Neural progenitor cell (in vitro differentiated cells): Measurements from ENCODE around the gene HINT1.

Source experiments
- EZH2 ChIP-seq: fragments of 200-600 bp; sonication (generic); IDR thresholded peaks from 2 replicates; pipeline ENCODE4 v1.6.1; 2017; ENCODE audit warnings: antibody characterized with exemption, mild to moderate bottlenecking, moderate library complexity
- EZH2phosphoT487 ChIP-seq: fragments of 200-600 bp; sonication (generic); IDR thresholded peaks from 2 replicates; pipeline ENCODE4 v1.6.1; 2017; ENCODE audit warnings: antibody characterized with exemption
- TF ChIP-seq, protein P1 (sequence below): fragments of 200-600 bp; sonication (generic); IDR thresholded peaks from 2 replicates; pipeline ENCODE4 v1.5.1; 2017; ENCODE audit warnings: antibody characterized with exemption, mild to moderate bottlenecking

DNA sequence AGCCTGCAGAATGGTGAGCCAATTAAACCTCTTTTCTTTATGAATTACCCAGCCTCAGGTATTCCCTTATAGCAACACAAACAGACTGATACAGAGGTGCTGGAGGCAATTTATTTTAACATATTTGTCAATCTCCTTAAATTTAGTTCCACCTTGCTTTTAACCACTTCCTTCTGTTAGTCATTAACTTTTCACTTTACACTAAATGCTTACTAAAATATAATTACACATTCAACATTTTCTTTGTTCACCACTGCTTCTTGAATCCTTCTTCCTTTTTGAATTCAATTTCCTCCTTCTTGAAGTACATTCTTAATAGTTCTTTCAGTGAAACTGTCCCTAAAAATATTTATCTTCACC lies 45.1 kb upstream of the HINT1 start:
- TF ChIP-seq, protein P1, sequence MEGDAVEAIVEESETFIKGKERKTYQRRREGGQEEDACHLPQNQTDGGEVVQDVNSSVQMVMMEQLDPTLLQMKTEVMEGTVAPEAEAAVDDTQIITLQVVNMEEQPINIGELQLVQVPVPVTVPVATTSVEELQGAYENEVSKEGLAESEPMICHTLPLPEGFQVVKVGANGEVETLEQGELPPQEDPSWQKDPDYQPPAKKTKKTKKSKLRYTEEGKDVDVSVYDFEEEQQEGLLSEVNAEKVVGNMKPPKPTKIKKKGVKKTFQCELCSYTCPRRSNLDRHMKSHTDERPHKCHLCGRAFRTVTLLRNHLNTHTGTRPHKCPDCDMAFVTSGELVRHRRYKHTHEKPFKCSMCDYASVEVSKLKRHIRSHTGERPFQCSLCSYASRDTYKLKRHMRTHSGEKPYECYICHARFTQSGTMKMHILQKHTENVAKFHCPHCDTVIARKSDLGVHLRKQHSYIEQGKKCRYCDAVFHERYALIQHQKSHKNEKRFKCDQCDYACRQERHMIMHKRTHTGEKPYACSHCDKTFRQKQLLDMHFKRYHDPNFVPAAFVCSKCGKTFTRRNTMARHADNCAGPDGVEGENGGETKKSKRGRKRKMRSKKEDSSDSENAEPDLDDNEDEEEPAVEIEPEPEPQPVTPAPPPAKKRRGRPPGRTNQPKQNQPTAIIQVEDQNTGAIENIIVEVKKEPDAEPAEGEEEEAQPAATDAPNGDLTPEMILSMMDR, result no peak
- TF ChIP-seq EZH2phosphoT487 (no peak), EZH2 (no peak)
